Measurements from ENCODE around the gene ERCC6. TPM values are rescaled to one million over a fixed set of nuclear protein-coding genes. Genes with fewer than 3 reads are reported as not detected.

The ERCC6 gene
- total RNA-seq, 1 donor = 79.7 TPM

DNA sequence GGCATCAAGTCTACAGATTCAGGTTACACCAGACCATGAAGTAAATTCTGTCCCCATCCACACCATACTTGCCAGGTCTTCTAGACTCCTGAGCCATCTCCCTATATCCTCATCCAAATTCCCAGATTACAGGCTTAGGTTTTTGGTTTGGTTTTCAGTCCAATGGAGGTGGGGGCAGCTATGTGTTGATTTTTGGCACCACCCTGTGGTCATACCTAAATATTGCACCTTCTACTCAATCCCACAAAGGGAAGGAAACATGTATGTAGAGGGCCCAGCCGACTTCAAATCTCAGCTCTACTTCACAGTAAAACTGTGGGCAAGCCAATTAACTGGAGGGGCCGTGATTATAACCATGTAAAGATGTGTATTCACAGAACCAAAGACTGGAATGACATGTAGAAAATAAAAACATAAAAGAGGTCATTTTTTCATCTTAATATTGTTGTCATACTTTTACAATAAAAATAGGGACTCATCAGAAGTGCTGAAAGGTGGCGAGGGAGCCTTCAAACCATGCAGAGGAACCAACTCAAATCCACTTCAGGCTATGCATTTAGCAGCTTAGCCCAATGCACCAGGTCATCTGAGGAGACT is 19.8 kb downstream of the ERCC6 start:
- peak; percentile 75 for DNase-seq (ENCODE audit: low read depth)

GRCh38 chr10:49518566-49518965 is 20.4 kb downstream of the ERCC6 start:
- no peak for TF ChIP-seq CTCF (IDR thresholded peaks at IDR 0.05; ENCODE audit: insufficient read depth, low read length)
- no peak for DNase-seq (ENCODE audit: low read depth)
- no peak overlapping the region for H3K4me3 ChIP-seq (ENCODE audit: low read depth, low read length)

More for the DNA sequence above, 19.8 kb downstream of the ERCC6 start:
- TF ChIP-seq CTCF (IDR thresholded peaks at IDR 0.05; ENCODE audit: insufficient read depth, low read length) = peak; percentile 74
- H3K4me3 ChIP-seq (ENCODE audit: low read depth, low read length) = no peak overlapping the region

DNA sequence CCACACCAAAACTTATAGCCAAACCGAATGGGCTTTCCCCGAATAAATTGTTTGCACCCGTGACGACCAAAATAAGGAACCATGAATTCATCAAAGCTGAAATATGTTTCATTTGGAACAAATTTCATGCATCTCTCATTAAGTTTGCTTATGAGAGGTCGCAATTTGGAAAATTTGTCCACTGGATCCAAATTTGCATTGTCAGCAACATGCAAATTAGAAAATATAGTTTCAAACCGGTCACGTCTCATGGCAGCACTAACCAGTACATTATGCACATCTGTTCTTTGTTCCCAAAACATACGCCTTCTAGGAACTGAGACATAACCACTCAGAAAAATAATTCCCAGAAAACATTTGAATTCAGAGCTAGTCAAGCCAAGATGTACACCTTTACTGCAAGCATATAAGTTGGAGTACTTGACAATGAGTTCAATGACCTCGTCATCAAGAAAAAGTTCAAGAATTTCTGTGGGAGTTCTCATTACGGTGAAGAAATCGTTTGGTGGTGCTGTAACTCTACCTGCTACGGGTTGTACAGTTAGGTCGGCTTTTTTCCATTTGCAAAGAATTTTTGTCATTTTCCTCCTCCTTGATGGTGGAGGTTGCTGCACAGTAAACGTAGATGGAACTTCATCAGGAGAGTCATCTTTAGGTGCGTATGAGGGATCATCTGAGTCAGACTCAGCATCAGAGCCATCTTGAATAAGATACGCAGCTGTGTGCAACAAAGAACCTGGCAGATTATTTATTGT is 22.5 kb downstream of the ERCC6 start:
- H3K4me3 ChIP-seq (ENCODE audit: low read depth, low read length) = no peak overlapping the region
- TF ChIP-seq CTCF (IDR thresholded peaks at IDR 0.05; ENCODE audit: insufficient read depth, low read length) = no peak
- DNase-seq (ENCODE audit: low read depth) = no peak

DNA sequence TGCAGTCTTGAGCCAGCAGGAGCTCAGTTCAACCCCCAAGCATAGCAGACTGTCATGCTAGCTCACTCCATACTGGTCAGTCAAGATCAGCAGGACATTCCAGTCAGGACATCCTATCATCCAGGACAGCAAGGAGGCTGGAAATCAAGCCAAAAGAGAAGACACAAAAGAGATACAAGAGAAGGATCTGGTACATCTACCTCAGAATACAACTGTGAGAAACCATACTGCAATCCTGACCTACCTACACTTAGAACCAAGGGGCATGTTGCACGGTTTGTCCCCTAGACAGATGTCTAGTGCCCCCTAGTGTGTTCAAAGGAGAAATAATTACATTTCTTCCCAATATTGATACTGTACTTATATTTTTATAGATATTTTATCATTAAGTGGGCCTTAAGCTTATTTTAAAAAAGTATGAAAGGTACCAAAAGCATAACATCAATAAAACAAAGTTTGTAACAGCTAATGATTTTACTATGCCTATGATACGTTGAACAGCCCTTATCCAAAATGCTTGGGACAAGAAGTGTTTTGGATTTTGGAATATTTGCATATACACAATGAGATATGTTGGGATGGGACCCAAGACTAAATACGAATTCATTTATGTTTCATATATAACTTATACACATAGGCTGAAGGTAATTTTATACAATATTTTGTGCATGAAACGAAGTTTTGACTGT is 26.7 kb downstream of the ERCC6 start:
- peak; percentile 54 for TF ChIP-seq CTCF (IDR thresholded peaks at IDR 0.05; ENCODE audit: insufficient read depth, low read length)

GRCh38 chr10:49509771-49510303 is 29.1 kb downstream of the ERCC6 start:
- no peak overlapping the region for H3K4me3 ChIP-seq (ENCODE audit: low read depth, low read length)
- DNase-seq (ENCODE audit: low read depth) = no peak
- TF ChIP-seq CTCF (IDR thresholded peaks at IDR 0.05; ENCODE audit: insufficient read depth, low read length) = no peak

More for the DNA sequence above, 26.7 kb downstream of the ERCC6 start:
- DNase-seq (ENCODE audit: low read depth) = peak; percentile 46
- H3K4me3 ChIP-seq (ENCODE audit: low read depth, low read length) = no peak overlapping the region

DNA sequence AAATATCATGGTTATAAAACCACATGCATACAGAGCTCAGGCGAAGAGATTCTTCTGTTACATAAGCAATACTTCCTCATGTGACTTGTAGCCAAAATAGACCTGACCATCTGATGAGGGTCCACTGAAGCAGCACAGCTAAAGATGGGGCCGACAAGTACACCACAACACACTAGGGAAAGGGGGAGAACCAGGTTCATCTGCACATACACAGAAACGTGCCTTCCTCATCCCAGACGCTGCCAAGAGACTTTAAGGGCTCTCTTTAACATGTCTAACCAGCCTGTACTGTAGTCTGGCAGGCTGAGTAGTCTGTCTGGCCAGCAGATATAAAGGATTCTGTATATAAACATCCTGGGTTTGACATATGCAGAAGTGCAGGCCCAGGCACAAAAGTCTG is 30.3 kb downstream of the ERCC6 start:
- DNase-seq (ENCODE audit: low read depth) = no peak
- no peak for TF ChIP-seq CTCF (IDR thresholded peaks at IDR 0.05; ENCODE audit: insufficient read depth, low read length)
- H3K4me3 ChIP-seq (ENCODE audit: low read depth, low read length) = no peak overlapping the region

Measured in fibroblast of the aortic adventitia (primary cell).